ENCODE results near the gene RTN4RL2. TPM values are rescaled to one million over a fixed set of nuclear protein-coding genes. Genes with fewer than 3 reads are reported as not detected.

The RTN4RL2 gene
- total and polyA plus RNA-seq, 10 of the 15 experiments (the other 5 are each of a cell fraction or from before 2014, with no cell fraction given), result 0.14 to 1.1 (median 0.52) TPM; not detected in 4

GRCh38 chr11:57436031-57436430 is 24.3 kb upstream of the RTN4RL2 start:
- Histone ChIP-seq H3K27ac (ENCODE audit: control insufficient read depth, insufficient read depth) (no peak overlapping the region), H3K4me3 (no peak overlapping the region), H3K9ac (ENCODE audit: control insufficient read depth, insufficient read depth, low read length) (no peak overlapping the region), H3K4me2 (ENCODE audit: control insufficient read depth, insufficient read depth) (no peak overlapping the region), H2AFZ (ENCODE audit: control insufficient read depth, low read depth, low read length) (no peak overlapping the region), H3K36me3 (ENCODE audit: control insufficient read depth in 2 of 2, insufficient read depth in 2 of 2, low read length in 1 of 2) (no peaks in the 10 kb centered on the region), H3K27me3 (replicated peaks in 1 of 2; ENCODE audit: control insufficient read depth in 2 of 2, insufficient read depth in 2 of 2, low read length in 1 of 2) (no peaks in the 10 kb centered on the region), H3K79me2 (ENCODE audit: control insufficient read depth, insufficient read depth, low read length) (no peaks in the 10 kb centered on the region), H3K4me1 (ENCODE audit: control insufficient read depth, insufficient read depth, low read length) (peaks cover 6% of the 10 kb centered on the region), H3K9me3 (replicated peaks; ENCODE audit: control insufficient read depth, insufficient read depth, low read length) (no peaks in the 10 kb centered on the region), H4K20me1 (ENCODE audit: control insufficient read depth, insufficient read depth) (no peaks in the 10 kb centered on the region)
- DNase-seq (ENCODE audit: low read depth, low spot score) (no peak), ATAC-seq (no peak), FAIRE-seq (no peak)
- POLR2A ChIA-PET, result no interaction called here
- SMC1A ChIA-PET (ENCODE audit: uncharacterized antibody, unreplicated experiment), result no interaction called here
- RAD21 ChIA-PET (ENCODE audit: unreplicated experiment), result no interaction called here
- TF ChIP-seq ETV6 (conservative IDR thresholded peaks at IDR 0.05 in 1 of 2, IDR thresholded peaks at IDR 0.05 in 1 of 2; ENCODE audit: borderline replicate concordance in 1 of 2, low read depth in 1 of 2) (no peak), SMAD1 (IDR thresholded peaks at IDR 0.05; ENCODE audit: low read depth, partially characterized antibody) (no peak), SKIL (IDR thresholded peaks at IDR 0.05; ENCODE audit: low read depth, poor library complexity, severe bottlenecking) (no peak), FOXK2 (IDR thresholded peaks at IDR 0.05) (no peak), JUNB (IDR thresholded peaks at IDR 0.05) (no peak), ZNF384 (IDR thresholded peaks at IDR 0.05; ENCODE audit: borderline replicate concordance, low read depth, low read length) (no peak), MXI1 (IDR thresholded peaks at IDR 0.05; ENCODE audit: low read depth, low read length) (no peak), IKZF1 (conservative IDR thresholded peaks at IDR 0.05) (no peak), ASH2L (IDR thresholded peaks at IDR 0.05; ENCODE audit: borderline replicate concordance, low read depth) (no peak), CBFB (IDR thresholded peaks at IDR 0.05; ENCODE audit: low read depth) (no peak), IRF4 (IDR thresholded peaks at IDR 0.05; ENCODE audit: low read depth, low read length) (no peak)
- TF ChIP-seq, protein P1, sequence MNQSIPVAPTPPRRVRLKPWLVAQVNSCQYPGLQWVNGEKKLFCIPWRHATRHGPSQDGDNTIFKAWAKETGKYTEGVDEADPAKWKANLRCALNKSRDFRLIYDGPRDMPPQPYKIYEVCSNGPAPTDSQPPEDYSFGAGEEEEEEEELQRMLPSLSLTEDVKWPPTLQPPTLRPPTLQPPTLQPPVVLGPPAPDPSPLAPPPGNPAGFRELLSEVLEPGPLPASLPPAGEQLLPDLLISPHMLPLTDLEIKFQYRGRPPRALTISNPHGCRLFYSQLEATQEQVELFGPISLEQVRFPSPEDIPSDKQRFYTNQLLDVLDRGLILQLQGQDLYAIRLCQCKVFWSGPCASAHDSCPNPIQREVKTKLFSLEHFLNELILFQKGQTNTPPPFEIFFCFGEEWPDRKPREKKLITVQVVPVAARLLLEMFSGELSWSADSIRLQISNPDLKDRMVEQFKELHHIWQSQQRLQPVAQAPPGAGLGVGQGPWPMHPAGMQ (IDR thresholded peaks at IDR 0.05; ENCODE audit: borderline replicate concordance), result no peak
- intact Hi-C loops (cut with micrococcal nuclease; ENCODE audit: unreplicated experiment) (no loop called here), in situ Hi-C loops (cut with MboI) (no loop called here)
- CTCF ChIA-PET, result interaction anchor here (0.8 to 6.4 kb wide), 4 partner anchors 21 to 132 kb away, joined by 3 to 40 read pairs (median 3); no protein-coding TSS in a partner anchor
- WGBS (ENCODE audit: insufficient coverage, insufficient replicate concordance, low lambda C conversion rate, missing lambda C conversion rate), result 37% methylated on average over 7 of the region's 7 CpGs
- BruUV-seq (replicated peaks), result no TSS peak

Data from GM12878 (cell line).